Measurements from ENCODE around the gene LYPD6.

LYPD6 gene

GRCh38 chr2:149465873-149466272, 135.5 kb downstream of the LYPD6 start:
- TF ChIP-seq USF1 (IDR thresholded peaks at IDR 0.05) (no peak), CREB1 (IDR thresholded peaks at IDR 0.05; ENCODE audit: low read depth) (no peak), RAD21 (IDR thresholded peaks at IDR 0.05; ENCODE audit: low read depth) (no peak), FOXM1 (IDR thresholded peaks at IDR 0.05; ENCODE audit: borderline replicate concordance, low read depth) (no peak), ZBTB7A (IDR thresholded peaks at IDR 0.05; ENCODE audit: low read depth) (no peak), CEBPB (IDR thresholded peaks at IDR 0.05) (no peak), REST (IDR thresholded peaks at IDR 0.05; ENCODE audit: low read depth) (no peak), EP300 (IDR thresholded peaks at IDR 0.05; ENCODE audit: borderline replicate concordance) (no peak), TCF12 (IDR thresholded peaks at IDR 0.05; ENCODE audit: low read depth) (no peak), NFIC (IDR thresholded peaks at IDR 0.05) (no peak), EGR1 (IDR thresholded peaks at IDR 0.05) (no peak), TEAD4 (IDR thresholded peaks at IDR 0.05) (no peak), YY1 (IDR thresholded peaks at IDR 0.05; ENCODE audit: low read depth) (no peak), MAX (IDR thresholded peaks at IDR 0.05) (no peak), TAF1 (IDR thresholded peaks at IDR 0.05; ENCODE audit: low read depth) (no peak)

GRCh38 chr2:149466635-149467034, 136.2 kb downstream of the LYPD6 start:
- TF ChIP-seq CREB1 (IDR thresholded peaks at IDR 0.05; ENCODE audit: low read depth), result no peak
- no peak for TF ChIP-seq REST (IDR thresholded peaks at IDR 0.05; ENCODE audit: low read depth)
- TF ChIP-seq YY1 (IDR thresholded peaks at IDR 0.05; ENCODE audit: low read depth), result no peak
- no peak for TF ChIP-seq TEAD4 (IDR thresholded peaks at IDR 0.05)
- no peak for TF ChIP-seq ZBTB7A (IDR thresholded peaks at IDR 0.05; ENCODE audit: low read depth)
- TF ChIP-seq USF1 (IDR thresholded peaks at IDR 0.05), result no peak
- TF ChIP-seq MAX (IDR thresholded peaks at IDR 0.05), result no peak
- TF ChIP-seq RAD21 (IDR thresholded peaks at IDR 0.05; ENCODE audit: low read depth), result no peak

GRCh38 chr2:149467436-149467835, 137.0 kb downstream of the LYPD6 start:
- TF ChIP-seq NFIC (IDR thresholded peaks at IDR 0.05), result no peak
- TF ChIP-seq EGR1 (IDR thresholded peaks at IDR 0.05), result no peak

- TF ChIP-seq RAD21 (IDR thresholded peaks at IDR 0.05; ENCODE audit: low read depth) (no peak), USF1 (IDR thresholded peaks at IDR 0.05) (no peak), CEBPB (IDR thresholded peaks at IDR 0.05) (no peak), CREB1 (IDR thresholded peaks at IDR 0.05; ENCODE audit: low read depth) (no peak)
Observed at GRCh38 chr2:149468636-149469035, 138.2 kb downstream of the LYPD6 start.

GRCh38 chr2:149470046-149470445, 139.7 kb downstream of the LYPD6 start:
- TF ChIP-seq ZBTB7A (IDR thresholded peaks at IDR 0.05; ENCODE audit: low read depth), result no peak
- no peak for TF ChIP-seq CEBPB (IDR thresholded peaks at IDR 0.05)
- TF ChIP-seq USF1 (IDR thresholded peaks at IDR 0.05), result no peak
- TF ChIP-seq YY1 (IDR thresholded peaks at IDR 0.05; ENCODE audit: low read depth), result no peak
- TF ChIP-seq RAD21 (IDR thresholded peaks at IDR 0.05; ENCODE audit: low read depth), result no peak
- TF ChIP-seq TEAD4 (IDR thresholded peaks at IDR 0.05), result no peak
- no peak for TF ChIP-seq MAX (IDR thresholded peaks at IDR 0.05)
- TF ChIP-seq REST (IDR thresholded peaks at IDR 0.05; ENCODE audit: low read depth), result no peak
- no peak for TF ChIP-seq EGR1 (IDR thresholded peaks at IDR 0.05)
- no peak for TF ChIP-seq FOXM1 (IDR thresholded peaks at IDR 0.05; ENCODE audit: borderline replicate concordance, low read depth)
- TF ChIP-seq TCF12 (IDR thresholded peaks at IDR 0.05; ENCODE audit: low read depth), result no peak
- no peak for TF ChIP-seq TAF1 (IDR thresholded peaks at IDR 0.05; ENCODE audit: low read depth)
- no peak for TF ChIP-seq CREB1 (IDR thresholded peaks at IDR 0.05; ENCODE audit: low read depth)
- TF ChIP-seq EP300 (IDR thresholded peaks at IDR 0.05; ENCODE audit: borderline replicate concordance), result no peak
- no peak for TF ChIP-seq NFIC (IDR thresholded peaks at IDR 0.05)

All from Ishikawa (cell line).